ENCODE measurements around the gene CLEC3B. TPM values are rescaled to one million over a fixed set of nuclear protein-coding genes. Genes with fewer than 3 reads are reported as not detected.
A peak's percentile ranks its signal among the peaks of the same experiment; 100 is the strongest.

The CLEC3B gene
- total and polyA plus RNA-seq, 2 donors (not counting 3 experiments of a cell fraction or from before 2014, with no cell fraction given) = 1.8 TPM; not detected in 1

GRCh38 chr3:44992555-44993470 is 33.3 kb upstream of the CLEC3B start:
- Histone ChIP-seq H3K9me1 (replicated peaks; ENCODE audit: control insufficient read depth, extremely low read depth, insufficient read depth, low read length) (no peaks in the 10 kb centered on the region), H3K4me2 (ENCODE audit: insufficient read depth, low read length) (no peak overlapping the region), H3K9me3 (replicated peaks; ENCODE audit: control insufficient read depth, insufficient read depth, low read length) (no peaks in the 10 kb centered on the region), H3K27me3 (ENCODE audit: control insufficient read depth in 2 of 2, insufficient read depth in 2 of 2, low read length in 2 of 2) (no peaks in the 10 kb centered on the region), H3K36me3 (ENCODE audit: control insufficient read depth in 2 of 2, extremely low read depth in 1 of 2, insufficient read depth in 2 of 2, low read length in 2 of 2) (peaks cover 5% of the 10 kb centered on the region in 2 experiments), H4K20me1 (replicated peaks; ENCODE audit: control insufficient read depth, extremely low read depth, insufficient read depth, low read length) (no peaks in the 10 kb centered on the region), H3K79me2 (ENCODE audit: control insufficient read depth, insufficient read depth, low read length) (peaks cover 16% of the 10 kb centered on the region), H2AFZ (ENCODE audit: low read depth, low read length) (no peak overlapping the region), H3K9ac (replicated peaks; ENCODE audit: extremely low read depth, insufficient read depth, low read length) (no peak overlapping the region), H3K4me3 (replicated peaks in 1 of 3; ENCODE audit: insufficient read depth in 1 of 3, low read depth in 1 of 3, low read length in 3 of 3) (no peak overlapping the region), H3K27ac (ENCODE audit: insufficient read depth, low read depth, low read length) (no peak overlapping the region), H3K4me1 (ENCODE audit: control insufficient read depth, extremely low read depth, insufficient read depth, low read length) (peaks cover 7% of the 10 kb centered on the region)
- TF ChIP-seq, protein P1, sequence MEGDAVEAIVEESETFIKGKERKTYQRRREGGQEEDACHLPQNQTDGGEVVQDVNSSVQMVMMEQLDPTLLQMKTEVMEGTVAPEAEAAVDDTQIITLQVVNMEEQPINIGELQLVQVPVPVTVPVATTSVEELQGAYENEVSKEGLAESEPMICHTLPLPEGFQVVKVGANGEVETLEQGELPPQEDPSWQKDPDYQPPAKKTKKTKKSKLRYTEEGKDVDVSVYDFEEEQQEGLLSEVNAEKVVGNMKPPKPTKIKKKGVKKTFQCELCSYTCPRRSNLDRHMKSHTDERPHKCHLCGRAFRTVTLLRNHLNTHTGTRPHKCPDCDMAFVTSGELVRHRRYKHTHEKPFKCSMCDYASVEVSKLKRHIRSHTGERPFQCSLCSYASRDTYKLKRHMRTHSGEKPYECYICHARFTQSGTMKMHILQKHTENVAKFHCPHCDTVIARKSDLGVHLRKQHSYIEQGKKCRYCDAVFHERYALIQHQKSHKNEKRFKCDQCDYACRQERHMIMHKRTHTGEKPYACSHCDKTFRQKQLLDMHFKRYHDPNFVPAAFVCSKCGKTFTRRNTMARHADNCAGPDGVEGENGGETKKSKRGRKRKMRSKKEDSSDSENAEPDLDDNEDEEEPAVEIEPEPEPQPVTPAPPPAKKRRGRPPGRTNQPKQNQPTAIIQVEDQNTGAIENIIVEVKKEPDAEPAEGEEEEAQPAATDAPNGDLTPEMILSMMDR (IDR thresholded peaks at IDR 0.05; ENCODE audit: extremely low read depth in 1 of 2, insufficient read depth in 1 of 2, low read depth in 1 of 2, low read length in 2 of 2) = peak; percentile 78 to 79
- TF ChIP-seq FOS (IDR thresholded peaks at IDR 0.05; ENCODE audit: borderline replicate concordance, insufficient read depth, low read length) = no peak
- no peak for TF ChIP-seq POLR2AphosphoS5 (IDR thresholded peaks at IDR 0.05; ENCODE audit: insufficient read depth, low read depth, low read length)
- FAIRE-seq (peak; percentile 69), DNase-seq (ENCODE audit: low read depth, low spot score) (no peak)
- BruUV-seq (replicated peaks) = no TSS peak
- intact Hi-C loops (cut with micrococcal nuclease) (loop anchor here (2.0 kb wide), 1 partner anchor 44 kb away; no protein-coding TSS in a partner anchor), dilution Hi-C loops (cut with MboI; ENCODE audit: extremely low pct_ligation_motif_present, low sequenced_read_pairs) (no loop called here)
- ChIA-PET POLR2A (interaction anchor here (0.6 kb wide), 1 partner anchor 17 kb away, joined by 3 read pairs; the partner anchor contains the start of gene ZDHHC3), CTCF (interaction anchor here (0.7 to 2.8 kb wide), 15 partner anchors 9 to 130 kb away, joined by 3 to 18 read pairs (median 3); partner anchors contain the start of genes EXOSC7 and ZDHHC3)
